H9 (cell line): ENCODE results near the gene SGCE. TPM values are rescaled to one million over a fixed set of nuclear protein-coding genes. Genes with fewer than 3 reads are reported as not detected.

ENCODE experiments used
- DNase-seq: peaks from one replicate; pipeline ENCODE4 v3.0.0-alpha.2; 2017
- H2AFZ ChIP-seq: one replicate; pipeline ENCODE4 v1.6.1; 2013; ENCODE audit warnings: mild to moderate bottlenecking, low read length, control low read depth, moderate library complexity
- H2AK5ac ChIP-seq: 2 replicates; pipeline ENCODE4 v1.6.1; 2013; ENCODE audit warnings: low read length, control low read depth, mixed read lengths; ENCODE audit not compliant: insufficient read length
- H2BK120ac ChIP-seq: one replicate; pipeline ENCODE4 v1.6.1; 2013; ENCODE audit warnings: low read depth, mild to moderate bottlenecking, low read length, control low read depth, inconsistent platforms; ENCODE audit not compliant: poor library complexity, severe bottlenecking
- H2BK12ac ChIP-seq: 2 replicates; pipeline ENCODE4 v1.6.1; 2013; ENCODE audit warnings: low read length, control low read depth, mixed read lengths, low read depth; ENCODE audit not compliant: insufficient read length
- H2BK15ac ChIP-seq: 2 replicates; pipeline ENCODE4 v1.6.1; 2013; ENCODE audit warnings: low read depth, low read length, control low read depth
- H2BK20ac ChIP-seq: one replicate; pipeline ENCODE4 v1.6.1; 2013; ENCODE audit warnings: low read depth, mild to moderate bottlenecking, low read length, control low read depth, inconsistent platforms; ENCODE audit not compliant: poor library complexity, severe bottlenecking
- H2BK5ac ChIP-seq: 2 replicates; pipeline ENCODE4 v1.6.1; 2013; ENCODE audit warnings: low read length, control low read depth, mixed read lengths; ENCODE audit not compliant: insufficient read length
- H3K14ac ChIP-seq: 2 replicates; pipeline ENCODE4 v1.6.1; 2013; ENCODE audit warnings: low read length, control low read depth; ENCODE audit not compliant: insufficient read depth
- H3K18ac ChIP-seq: 2 replicates; pipeline ENCODE4 v1.6.1; 2013; ENCODE audit warnings: low read depth, mild to moderate bottlenecking, mixed read lengths, low read length, control low read depth; ENCODE audit not compliant: insufficient read length
- H3K23ac ChIP-seq: 2 replicates; pipeline ENCODE4 v1.6.1; 2013; ENCODE audit warnings: low read length, control low read depth, mixed read lengths, low read depth; ENCODE audit not compliant: insufficient read length
- H3K23me2 ChIP-seq: 2 replicates; pipeline ENCODE4 v1.6.1; 2013; ENCODE audit warnings: low read depth, mild to moderate bottlenecking, mixed read lengths, low read length, control low read depth; ENCODE audit not compliant: insufficient read length, poor library complexity, severe bottlenecking
- H3K27ac ChIP-seq: 2 replicates; pipeline ENCODE4 v1.5.1; 2013; ENCODE audit warnings: low read length, control low read depth, mixed read lengths, low read depth; ENCODE audit not compliant: insufficient read length
- H3K27me3 ChIP-seq: 2 replicates; pipeline ENCODE4 v1.6.1; 2013; ENCODE audit warnings: low read length, control low read depth, inconsistent platforms; ENCODE audit not compliant: insufficient read depth
- H3K4ac ChIP-seq: 2 replicates; pipeline ENCODE4 v1.6.1; 2013; ENCODE audit warnings: low read depth, mild to moderate bottlenecking, control low read depth, inconsistent platforms, low read length, moderate library complexity
- H3K4me1 ChIP-seq: 2 replicates; pipeline ENCODE4 v1.6.1; 2013; ENCODE audit warnings: low read length, control low read depth, inconsistent platforms; ENCODE audit not compliant: insufficient read depth
- H3K4me2 ChIP-seq: 2 replicates; pipeline ENCODE4 v1.6.1; 2013; ENCODE audit warnings: low read length, control low read depth, mixed read lengths; ENCODE audit not compliant: insufficient read length, insufficient read depth
- H3K56ac ChIP-seq: 2 replicates; pipeline ENCODE4 v1.6.1; 2013; ENCODE audit warnings: low read depth, mild to moderate bottlenecking, mixed read lengths, low read length, control low read depth; ENCODE audit not compliant: insufficient read length
- H3K79me1 ChIP-seq: 2 replicates; pipeline ENCODE4 v1.6.1; 2013; ENCODE audit warnings: low read depth, mild to moderate bottlenecking, moderate library complexity, low read length, control low read depth, inconsistent platforms; ENCODE audit not compliant: insufficient read depth, poor library complexity, severe bottlenecking
- H3K79me2 ChIP-seq: 2 replicates; pipeline ENCODE4 v1.6.1; 2013; ENCODE audit warnings: low read length, control low read depth, inconsistent platforms; ENCODE audit not compliant: insufficient read depth
- H3K9ac ChIP-seq: 2 replicates; pipeline ENCODE4 v1.6.1; 2013; ENCODE audit warnings: low read length, control low read depth, mixed read lengths; ENCODE audit not compliant: insufficient read length; ENCODE audit errors: extremely low read depth
- H3K9me3 ChIP-seq: one replicate; pipeline ENCODE4 v1.6.1; 2013; ENCODE audit warnings: low read depth, low read length, inconsistent platforms; ENCODE audit not compliant: control insufficient read depth
- H3T11ph ChIP-seq: one replicate; pipeline ENCODE4 v1.6.1; 2013; ENCODE audit warnings: mild to moderate bottlenecking, low read length, control low read depth, inconsistent platforms
- H4K20me1 ChIP-seq: one replicate; pipeline ENCODE4 v1.6.1; 2013; ENCODE audit not compliant: control insufficient read depth, insufficient read length, insufficient read depth
- H4K5ac ChIP-seq: 2 replicates; pipeline ENCODE4 v1.6.1; 2013; ENCODE audit warnings: low read depth, mild to moderate bottlenecking, mixed read lengths, low read length, control low read depth; ENCODE audit not compliant: insufficient read length
- H4K8ac ChIP-seq: replicated peaks from 2 replicates; pipeline ENCODE4 v1.6.1; 2013; ENCODE audit warnings: low read length, control low read depth, mixed read lengths, low read depth; ENCODE audit not compliant: insufficient read length
- H4K91ac ChIP-seq: 2 replicates; pipeline ENCODE4 v1.6.1; 2013; ENCODE audit warnings: low read depth, mild to moderate bottlenecking, moderate library complexity, mixed read lengths, low read length, control low read depth; ENCODE audit not compliant: insufficient read length
- H3K27ac Mint-ChIP-seq, 3 experiments: 2 replicates in 2 of 3; 3 replicates in 1 of 3; pipeline ENCODE4 v1.8.0; 2020 to 2021; ENCODE audit warnings: mixed read lengths in 3 of 3, mild to moderate bottlenecking in 1 of 3, moderate library complexity in 1 of 3
- H3K27me3 Mint-ChIP-seq: 2 replicates; pipeline ENCODE4 v1.8.0; 2021; ENCODE audit warnings: low read depth, mild to moderate bottlenecking, moderate library complexity, mixed read lengths
- H3K36me3 Mint-ChIP-seq, 3 experiments: 2 replicates in 2 of 3; 3 replicates in 1 of 3; pipeline ENCODE4 v1.8.0; 2020 to 2021; ENCODE audit warnings: low read depth in 3 of 3, mixed read lengths in 3 of 3; ENCODE audit not compliant: insufficient read depth in 1 of 3
- H3K4me1 Mint-ChIP-seq, 2 experiments: 2 replicates each; pipeline ENCODE4 v1.8.0; 2020; ENCODE audit warnings: mixed read lengths in 2 of 2
- H3K4me3 Mint-ChIP-seq, 2 experiments: 2 replicates in 1 of 2; 3 replicates in 1 of 2; pipeline ENCODE4 v1.8.0; 2020 to 2021; ENCODE audit warnings: mild to moderate bottlenecking in 2 of 2, mixed read lengths in 2 of 2, moderate library complexity in 1 of 2
- H3K9me3 Mint-ChIP-seq, 2 experiments: 2 replicates in 1 of 2; 3 replicates in 1 of 2; pipeline ENCODE4 v1.8.0; 2020; ENCODE audit warnings: mild to moderate bottlenecking in 2 of 2, mixed read lengths in 2 of 2, moderate library complexity in 1 of 2
- CTCF ChIP-seq: fragments of 200-600 bp; sonication (generic); conservative IDR thresholded peaks from 3 replicates; pipeline ENCODE4 v1.8.0; 2021; ENCODE audit warnings: antibody characterized with exemption, mild to moderate bottlenecking
- WGBS: extraction: QIAGEN DNeasy Blood & Tissue Kit; methylation state at CpG from one replicate; pipeline ENCODE4 v1.1.7; 2013; ENCODE audit warnings: missing lambda C conversion rate, low lambda C conversion rate, mixed read lengths; ENCODE audit not compliant: insufficient read length; ENCODE audit errors: extremely low coverage; 5-methylcytosine and 5-hydroxymethylcytosine counted together
- total RNA-seq: library from RNA; stranded (reverse); gene quantifications from 2 replicates; pipeline ENCODE4 v1.2.1, GENCODE V29; 2021

SGCE gene
- total RNA-seq, 1 experiment from 2014 or later, result 30.5 TPM

DNA sequence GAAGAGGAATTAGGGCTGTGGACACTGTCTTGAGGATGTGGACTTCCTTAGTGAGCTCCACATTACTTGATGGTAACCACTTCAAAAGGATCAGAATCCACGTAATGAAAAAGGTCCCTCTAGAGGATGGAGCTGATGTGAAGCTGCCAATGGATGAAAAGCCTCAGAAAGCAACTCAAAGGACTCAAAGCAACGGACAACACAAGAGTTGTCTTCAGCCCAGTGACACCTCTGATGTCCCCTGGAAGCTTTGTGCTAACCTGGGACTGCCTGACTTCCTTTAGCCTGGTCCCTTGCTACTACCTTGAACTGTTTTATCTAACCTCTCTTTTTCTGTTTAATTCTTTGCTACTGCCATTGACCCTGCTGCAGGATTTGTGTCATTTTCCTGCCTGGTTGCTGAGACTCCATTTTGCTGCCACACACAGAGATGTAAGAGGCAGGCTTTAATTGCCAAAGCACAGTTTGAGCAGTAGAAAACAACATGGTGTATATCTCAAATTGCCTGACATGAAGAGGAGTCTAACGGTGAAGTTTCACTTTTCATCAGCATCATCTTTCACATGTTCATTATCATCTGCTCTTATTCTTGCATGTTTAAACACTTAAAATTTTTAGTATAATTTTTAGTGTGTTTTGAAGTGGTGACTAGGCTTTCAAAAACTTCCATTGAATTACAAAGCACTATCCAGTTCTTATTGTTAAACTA, 11.1 kb upstream of the SGCE start:
- Mint-ChIP-seq H3K9me3 (peaks cover 12 to 19% of the 10 kb centered on the region in 2 experiments), H3K4me3 (no peak overlapping the region), H3K27ac (peak overlapping the region in 2 of 3 experiments; percentile 14 to 15; a peak in 2 of 7 replicates), H3K27me3 (no peaks in the 10 kb centered on the region; the same call in 1 of the 2 replicates), H3K4me1 (peaks cover 3 to 5% of the 10 kb centered on the region in 2 experiments; a peak in 2 of 4 replicates), H3K36me3 (peaks cover 27 to 33% (median 32%) of the 10 kb centered on the region in 3 experiments)
- Histone ChIP-seq H3K4me2 (no peak overlapping the region), H2BK12ac (no peak overlapping the region), H3K79me2 (peaks cover 2% of the 10 kb centered on the region; the same call in 1 of the 2 replicates), H3K27ac (no peak overlapping the region), H4K20me1 (no peaks in the 10 kb centered on the region), H2BK5ac (no peak overlapping the region), H3K18ac (no peak overlapping the region), H2BK15ac (no peak overlapping the region), H3K4me1 (no peaks in the 10 kb centered on the region), H3K4ac (no peak overlapping the region), H3K27me3 (no peaks in the 10 kb centered on the region), H2AK5ac (no peak overlapping the region), H2AFZ (no peak overlapping the region), H3K56ac (no peak overlapping the region), H3K9me3 (no peaks in the 10 kb centered on the region), H4K91ac (no peak overlapping the region), H4K5ac (no peak overlapping the region), H3K9ac (no peak overlapping the region), H4K8ac (no peak overlapping the region), H3K14ac (no peak overlapping the region), H3K79me1 (no peaks in the 10 kb centered on the region), H2BK20ac (no peak overlapping the region), H2BK120ac (no peak overlapping the region), H3T11ph (no peak overlapping the region), H3K23me2 (no peaks in the 10 kb centered on the region), H3K23ac (no peak overlapping the region)
- no peak for DNase-seq
- no peak for TF ChIP-seq CTCF
- whole genome bisulfite sequencing, result no CpG with 5 or more reads among the region's 3 CpGs
